ENCODE data around the gene PFKFB4. TPM values are rescaled to one million over a fixed set of nuclear protein-coding genes. Genes with fewer than 3 reads are reported as not detected.

Gene PFKFB4
- total and polyA plus RNA-seq, 10 donors, result 2.0 to 43.1 (median 19.4) TPM

DNA sequence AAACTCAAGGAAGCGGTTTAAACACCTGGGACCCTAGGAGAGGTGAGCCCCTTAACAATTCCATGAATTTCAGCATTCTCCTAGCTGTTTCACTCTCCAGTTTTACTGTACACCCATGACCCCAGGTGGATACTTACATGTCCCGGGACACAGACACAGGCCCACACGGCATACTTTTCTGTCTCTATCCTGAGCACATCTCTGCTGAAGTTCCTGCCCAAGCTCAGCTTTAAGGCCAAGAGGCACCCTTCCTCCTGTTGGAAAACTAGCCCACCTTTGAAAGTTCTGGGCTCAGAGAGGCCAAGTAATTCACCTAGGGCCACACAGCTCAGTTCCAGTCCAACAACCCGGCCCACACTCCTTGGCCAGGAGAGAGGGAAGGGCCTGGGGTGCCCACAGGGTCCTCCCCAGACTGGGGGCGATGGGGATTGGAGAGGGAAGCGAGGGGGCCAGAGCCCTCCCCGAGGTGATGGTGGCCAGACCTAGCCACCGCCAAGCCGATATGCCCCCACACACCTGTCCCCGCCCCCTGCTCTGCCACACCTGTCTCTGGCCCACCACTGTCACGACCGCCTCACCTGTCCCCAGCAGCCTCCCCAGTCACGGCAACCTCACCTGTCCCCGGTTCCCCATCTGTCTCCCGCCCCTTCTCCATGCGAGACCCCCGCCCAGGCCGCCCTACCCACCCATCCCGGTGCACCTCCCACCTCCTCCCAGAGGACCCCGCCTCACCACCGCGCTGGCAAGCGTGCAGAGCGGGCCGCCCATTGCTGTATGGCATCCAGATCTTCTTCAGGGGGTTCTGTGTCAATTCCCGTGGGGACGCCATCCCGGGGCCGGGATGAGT is 431 bp downstream of the PFKFB4 start:
- H3K4me3 ChIP-seq, result peak overlapping the region; percentile 29 to 88 (median 56)
- no peak for DNase-seq
- WGBS, 5 donors, result 17 to 20% (median 18%) methylated on average over 21 to 29 of the region's 29 CpGs
- H3K36me3 ChIP-seq, result peaks cover 0 to 5% (median 0%) of the 10 kb centered on the region in 6 donors
- H3K27me3 ChIP-seq (replicated peaks in 1 of 7), result no peaks in the 10 kb centered on the region
- H3K27ac ChIP-seq, result peak overlapping the region in 7 of 8 donors; percentile 65 to 87 (median 80)
- intact Hi-C loops (cut with DNase I; ENCODE audit: low total_unique reads), result loop anchor here (10.0 kb wide), 1 partner anchor 281 kb away; no protein-coding TSS in a partner anchor
- H3K4me1 ChIP-seq, result peaks cover 11 to 90% (median 54%) of the 10 kb centered on the region in 6 donors
- no peaks in the 10 kb centered on the region for H3K9me3 ChIP-seq
- TF ChIP-seq POLR2A (IDR thresholded peaks at IDR 0.05), result no peak
- TF ChIP-seq, protein P1, sequence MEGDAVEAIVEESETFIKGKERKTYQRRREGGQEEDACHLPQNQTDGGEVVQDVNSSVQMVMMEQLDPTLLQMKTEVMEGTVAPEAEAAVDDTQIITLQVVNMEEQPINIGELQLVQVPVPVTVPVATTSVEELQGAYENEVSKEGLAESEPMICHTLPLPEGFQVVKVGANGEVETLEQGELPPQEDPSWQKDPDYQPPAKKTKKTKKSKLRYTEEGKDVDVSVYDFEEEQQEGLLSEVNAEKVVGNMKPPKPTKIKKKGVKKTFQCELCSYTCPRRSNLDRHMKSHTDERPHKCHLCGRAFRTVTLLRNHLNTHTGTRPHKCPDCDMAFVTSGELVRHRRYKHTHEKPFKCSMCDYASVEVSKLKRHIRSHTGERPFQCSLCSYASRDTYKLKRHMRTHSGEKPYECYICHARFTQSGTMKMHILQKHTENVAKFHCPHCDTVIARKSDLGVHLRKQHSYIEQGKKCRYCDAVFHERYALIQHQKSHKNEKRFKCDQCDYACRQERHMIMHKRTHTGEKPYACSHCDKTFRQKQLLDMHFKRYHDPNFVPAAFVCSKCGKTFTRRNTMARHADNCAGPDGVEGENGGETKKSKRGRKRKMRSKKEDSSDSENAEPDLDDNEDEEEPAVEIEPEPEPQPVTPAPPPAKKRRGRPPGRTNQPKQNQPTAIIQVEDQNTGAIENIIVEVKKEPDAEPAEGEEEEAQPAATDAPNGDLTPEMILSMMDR (IDR thresholded peaks at IDR 0.05 in 8 of 11, conservative IDR thresholded peaks at IDR 0.05 in 3 of 11), result no peak
- TF ChIP-seq POLR2AphosphoS5 (IDR thresholded peaks at IDR 0.05), result no peak

DNA sequence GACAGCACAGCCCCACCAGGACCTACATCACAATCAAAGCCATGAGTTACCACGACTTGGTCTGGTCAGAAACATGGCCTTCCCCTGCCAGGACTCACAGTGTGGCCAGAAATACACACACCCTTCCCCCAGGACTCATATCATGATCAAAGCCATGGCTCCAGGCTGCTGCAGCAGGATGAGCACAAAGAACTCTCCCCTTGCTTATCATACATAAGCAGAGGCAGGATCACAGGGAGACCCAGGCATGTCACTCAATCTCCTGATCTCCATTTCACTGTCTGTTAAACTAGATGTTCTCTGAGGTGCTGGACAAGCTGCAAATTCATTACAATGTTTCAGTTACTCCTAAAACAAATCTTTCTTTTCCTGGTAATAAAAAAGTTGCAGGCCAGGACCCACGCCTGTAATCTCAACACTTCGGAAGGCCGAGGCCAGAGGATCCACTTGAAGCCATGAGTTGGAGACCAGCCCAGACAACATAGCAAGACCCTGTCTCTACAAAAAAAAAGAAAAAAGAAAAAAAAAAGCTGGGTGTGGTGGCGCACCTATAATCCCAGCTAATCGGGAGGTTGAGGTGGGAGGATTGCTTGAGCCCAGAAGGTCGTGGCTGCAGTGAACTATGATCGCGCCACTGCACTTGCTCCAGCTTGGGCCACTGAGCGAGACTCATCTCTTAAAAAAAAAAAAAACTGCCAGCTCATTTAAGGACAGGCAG is 1.2 kb downstream of the PFKFB4 start:
- WGBS, 5 donors, result 87 to 94% (median 91%) methylated on average over 10 of the region's 10 CpGs
- Histone ChIP-seq H3K27ac (peak overlapping the region in 4 of 8 donors; percentile 48 to 87 (median 75)), H3K36me3 (peaks cover 0 to 8% (median 0%) of the 10 kb centered on the region in 6 donors), H3K4me3 (peak overlapping the region in 4 of 8 donors; percentile 54 to 88 (median 61)), H3K27me3 (replicated peaks in 1 of 7) (no peaks in the 10 kb centered on the region), H3K9me3 (no peaks in the 10 kb centered on the region), H3K4me1 (peaks cover 11 to 88% (median 46%) of the 10 kb centered on the region in 6 donors)
- peak; percentile 65 for DNase-seq
- intact Hi-C loops (cut with DNase I; ENCODE audit: low total_unique reads), result loop anchor here (10.0 kb wide), 1 partner anchor 281 kb away; no protein-coding TSS in a partner anchor
- no peak for TF ChIP-seq POLR2AphosphoS5 (IDR thresholded peaks at IDR 0.05)
- TF ChIP-seq, protein P1 (IDR thresholded peaks at IDR 0.05 in 8 of 11, conservative IDR thresholded peaks at IDR 0.05 in 3 of 11), result no peak
- no peak for TF ChIP-seq POLR2A (IDR thresholded peaks at IDR 0.05)

DNA sequence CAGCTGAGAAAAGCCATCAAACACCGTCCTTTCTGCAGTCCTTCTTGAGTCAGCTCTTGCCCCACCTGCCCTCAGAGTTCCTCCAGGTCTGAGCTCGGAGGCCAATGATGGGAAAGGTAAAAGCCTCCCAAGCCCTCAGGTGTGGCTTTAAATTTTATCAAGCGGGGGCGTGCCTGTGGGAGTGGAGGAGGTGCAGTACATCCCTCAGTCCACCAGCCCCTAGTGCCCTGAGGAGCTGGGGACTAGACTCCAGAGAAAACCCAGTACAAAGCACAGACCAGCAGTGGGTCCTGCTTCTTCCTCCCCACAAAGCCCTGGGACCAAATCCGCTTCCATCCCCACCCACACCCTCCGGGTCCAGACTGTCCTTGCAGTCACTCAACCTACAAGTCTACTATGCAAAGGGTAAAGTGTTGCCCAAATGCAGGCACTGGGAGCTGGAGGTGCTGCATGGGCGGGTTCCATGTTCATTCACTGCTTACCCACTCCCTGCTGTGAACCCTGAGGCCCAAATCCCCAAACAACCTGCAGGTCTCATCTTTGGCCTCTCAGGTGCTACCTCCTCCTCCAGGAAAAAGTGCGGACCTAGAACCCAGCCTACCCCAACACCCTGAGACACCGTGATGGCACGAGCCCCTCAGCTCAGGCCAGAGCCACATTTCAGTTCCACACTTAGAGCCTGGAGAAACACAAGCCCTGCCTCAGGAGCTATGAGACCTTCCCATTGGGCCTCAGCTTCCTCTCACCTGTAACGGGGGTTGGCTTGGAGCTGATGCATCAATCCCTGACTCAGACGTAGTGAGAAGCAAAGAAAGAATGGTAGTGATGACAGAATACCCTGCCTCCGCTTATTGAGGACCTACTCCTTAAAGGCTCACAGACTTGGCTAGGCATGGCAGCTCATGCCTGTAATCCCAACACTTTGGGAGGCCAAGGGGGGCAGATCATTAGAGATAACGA is 2.4 kb downstream of the PFKFB4 start:
- peak; percentile 52 for DNase-seq
- H3K4me3 ChIP-seq, result peak overlapping the region in 2 of 8 donors; percentile 13 to 33
- TF ChIP-seq POLR2A (IDR thresholded peaks at IDR 0.05), result no peak
- no peak for TF ChIP-seq POLR2AphosphoS5 (IDR thresholded peaks at IDR 0.05)
- TF ChIP-seq, protein P1 (IDR thresholded peaks at IDR 0.05 in 8 of 11, conservative IDR thresholded peaks at IDR 0.05 in 3 of 11), result no peak
- H3K4me1 ChIP-seq, result peaks cover 11 to 88% (median 36%) of the 10 kb centered on the region in 6 donors
- no peaks in the 10 kb centered on the region for H3K27me3 ChIP-seq (replicated peaks in 1 of 7)
- 81 to 95% (median 86%) methylated on average over 13 to 14 of the region's 14 CpGs for WGBS, 5 donors
- peak overlapping the region in 7 of 8 donors; percentile 34 to 87 (median 64) for H3K27ac ChIP-seq
- intact Hi-C loops (cut with DNase I; ENCODE audit: low total_unique reads), result loop anchor here (5.0 to 10.0 kb wide), 2 partner anchors 92 to 279 kb away; no protein-coding TSS in a partner anchor
- no peaks in the 10 kb centered on the region for H3K9me3 ChIP-seq
- peaks cover 0 to 20% (median 0%) of the 10 kb centered on the region in 6 donors for H3K36me3 ChIP-seq

Measured in spleen (tissue), 11 donors.